NCI-H2171 (cell line): ENCODE results near the gene ZBTB12.

Experiments
- DNase-seq: peaks from one replicate; lab custom pipeline; 2025; lab: John Stamatoyannopoulos, UW

Gene ZBTB12

GRCh38 chr6:31896856-31897611, 4.9 kb downstream of the ZBTB12 start:
- DNase-seq: peak; percentile 23

DNA sequence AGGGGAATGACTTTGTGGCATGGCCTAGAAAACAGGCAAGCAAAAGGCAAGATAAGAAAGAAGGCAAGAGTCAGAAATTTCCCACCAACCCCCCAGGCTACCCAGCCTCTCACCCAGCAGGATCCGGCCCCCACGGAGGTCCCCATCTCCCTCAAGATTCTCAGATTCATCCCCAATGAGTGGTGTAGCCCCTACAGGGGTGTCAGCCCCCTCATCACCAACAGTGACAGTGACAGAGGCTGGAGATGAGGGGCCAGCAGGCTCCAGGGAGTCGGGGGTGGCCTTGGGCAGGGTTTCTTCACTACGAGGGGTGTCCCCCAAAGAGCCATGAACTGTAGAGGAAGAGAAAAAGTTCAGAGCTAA, 5.4 kb downstream of the ZBTB12 start:
- DNase-seq: no peak

DNA sequence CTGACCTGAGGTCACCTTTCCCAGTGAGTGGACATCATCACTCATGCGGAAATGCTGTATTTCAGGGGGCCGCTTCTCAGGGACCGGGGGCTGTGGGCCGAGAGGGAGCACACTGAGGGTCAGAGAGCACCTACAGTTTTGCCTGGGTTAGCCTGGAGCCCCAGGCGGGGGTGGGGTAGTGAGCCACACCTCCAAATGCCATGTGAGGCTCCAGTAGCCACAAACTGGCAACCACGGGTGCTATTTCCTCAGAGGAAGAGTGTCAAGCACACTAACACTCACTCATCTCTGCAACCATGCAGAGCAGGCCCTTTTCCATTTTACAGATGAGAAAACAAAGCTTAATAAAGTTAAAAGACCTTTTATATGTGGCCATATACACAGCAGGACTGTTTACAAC, 9.1 kb downstream of the ZBTB12 start:
- DNase-seq: no peak

DNA sequence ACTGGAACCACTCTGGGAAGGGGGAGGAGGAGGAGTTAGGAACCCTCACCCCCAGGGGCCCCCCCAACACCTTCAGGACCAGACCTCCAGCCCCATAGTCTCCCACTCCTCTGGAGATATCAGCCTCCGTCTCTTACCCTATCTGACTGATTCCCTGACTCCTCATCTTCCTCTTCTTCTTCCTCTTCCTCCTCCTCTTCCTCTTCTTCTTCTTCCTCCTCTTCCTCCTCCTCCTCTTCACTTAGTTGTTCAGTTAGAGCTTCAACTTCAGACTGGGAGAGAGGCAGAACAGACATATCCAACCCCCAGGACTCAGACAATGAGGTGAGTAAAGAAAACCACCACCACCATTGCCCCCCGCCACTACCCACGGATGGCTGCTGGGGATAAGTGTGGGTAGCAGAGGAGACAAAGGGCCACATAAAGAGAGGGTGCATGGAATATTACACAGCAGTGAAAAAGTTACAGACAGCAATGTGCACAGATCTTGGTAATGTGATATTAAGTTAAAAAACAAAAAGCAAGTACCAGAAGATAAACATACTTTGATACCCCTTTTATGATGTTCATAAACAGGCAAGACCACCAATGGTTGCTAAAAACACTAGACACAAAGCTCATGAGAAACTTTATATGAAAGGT, 12.4 kb downstream of the ZBTB12 start:
- DNase-seq: no peak

DNA sequence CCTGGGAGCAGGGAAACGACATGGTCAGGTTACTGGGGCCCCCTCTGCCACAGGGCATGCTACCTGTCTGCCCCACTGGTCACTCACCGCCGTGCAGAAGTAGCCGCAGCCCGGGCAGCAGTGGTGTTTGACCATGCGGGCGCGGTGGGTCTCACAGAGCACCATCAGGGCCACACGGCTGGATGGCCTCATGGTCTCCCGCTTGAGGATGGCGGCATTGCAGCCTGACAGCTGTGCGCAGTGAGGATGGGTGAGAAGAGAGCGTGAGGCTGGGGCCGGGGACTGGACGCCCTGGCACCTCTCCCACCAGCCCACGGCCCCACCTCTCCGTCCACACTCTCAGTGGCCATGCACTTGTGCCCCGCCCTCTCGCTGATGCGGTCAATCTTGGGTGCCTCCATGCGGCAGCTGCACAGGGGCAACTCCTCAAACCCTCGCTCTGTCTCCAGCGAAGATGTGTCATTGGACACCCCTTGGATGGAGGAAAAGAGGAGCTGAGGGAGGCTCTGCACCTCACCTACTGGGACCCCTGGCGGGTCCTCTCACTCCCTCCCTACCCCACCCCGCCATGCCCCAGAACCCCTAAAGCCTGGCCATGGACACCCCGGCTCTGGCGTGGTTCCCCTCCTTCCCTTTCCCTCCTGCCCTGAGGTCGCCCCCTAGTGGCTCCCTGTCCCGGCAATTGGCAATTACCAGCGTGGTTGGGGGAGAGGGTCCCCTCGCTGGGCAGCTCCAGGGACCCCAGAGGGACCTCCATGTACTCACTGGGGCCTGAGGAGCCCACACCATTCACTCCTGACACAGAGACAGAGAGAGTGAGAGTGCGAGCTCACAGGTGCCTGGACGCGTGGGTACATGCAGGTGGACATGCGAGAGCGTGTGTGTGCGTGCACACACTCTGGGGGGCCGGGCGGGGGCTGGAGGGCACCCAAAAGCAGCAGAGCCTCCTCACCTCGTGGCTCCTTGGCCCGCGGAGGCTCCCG, 13.3 kb downstream of the ZBTB12 start:
- no peak for DNase-seq

DNA sequence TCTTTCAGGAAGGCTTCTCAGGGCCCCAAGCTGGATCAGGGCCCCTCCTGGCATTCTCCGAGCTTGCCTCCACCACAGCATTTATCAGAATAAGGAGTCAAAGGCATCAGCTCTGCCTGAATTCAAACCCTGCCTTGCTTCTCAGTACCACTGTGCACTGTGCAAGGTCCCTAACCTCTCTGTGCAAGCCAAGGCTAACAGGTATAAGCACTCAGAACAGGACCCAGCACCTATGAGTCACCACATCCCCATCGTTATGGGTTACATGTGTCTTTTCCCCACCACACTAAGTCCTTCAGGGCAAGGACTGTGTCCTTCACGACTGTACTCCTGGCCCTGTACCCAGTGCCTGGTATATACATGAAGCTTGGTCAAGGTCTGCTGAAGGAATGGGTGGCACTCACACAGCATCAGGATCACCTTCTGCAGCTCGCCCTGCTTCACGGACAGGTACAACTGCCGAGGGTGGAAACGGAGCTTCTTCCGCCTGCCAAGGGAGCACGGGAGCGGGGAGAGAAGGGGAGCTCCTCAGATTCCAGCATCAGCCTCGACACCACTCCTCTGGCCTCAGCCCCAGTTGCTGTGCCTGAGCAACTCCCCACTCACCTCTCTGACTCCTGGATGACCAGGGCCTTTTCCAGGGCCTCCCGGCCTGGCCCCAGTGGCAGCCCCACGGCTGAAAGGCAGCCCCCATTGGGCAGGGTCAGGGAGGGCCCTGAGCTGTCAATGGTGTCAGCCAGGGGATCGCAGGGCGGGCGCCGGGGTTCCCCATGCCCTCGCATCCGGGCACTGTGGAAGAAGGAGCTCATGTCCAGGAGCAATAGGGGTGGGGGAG, 14.5 kb downstream of the ZBTB12 start:
- DNase-seq: no peak

- no peak for DNase-seq
Observed at GRCh38 chr6:31886541-31886991, 15.3 kb downstream of the ZBTB12 start.

- DNase-seq: no peak
Observed at GRCh38 chr6:31884528-31885035, 17.3 kb downstream of the ZBTB12 start.

- no peak for DNase-seq
Observed at GRCh38 chr6:31883676-31884075, 18.2 kb downstream of the ZBTB12 start.

DNA sequence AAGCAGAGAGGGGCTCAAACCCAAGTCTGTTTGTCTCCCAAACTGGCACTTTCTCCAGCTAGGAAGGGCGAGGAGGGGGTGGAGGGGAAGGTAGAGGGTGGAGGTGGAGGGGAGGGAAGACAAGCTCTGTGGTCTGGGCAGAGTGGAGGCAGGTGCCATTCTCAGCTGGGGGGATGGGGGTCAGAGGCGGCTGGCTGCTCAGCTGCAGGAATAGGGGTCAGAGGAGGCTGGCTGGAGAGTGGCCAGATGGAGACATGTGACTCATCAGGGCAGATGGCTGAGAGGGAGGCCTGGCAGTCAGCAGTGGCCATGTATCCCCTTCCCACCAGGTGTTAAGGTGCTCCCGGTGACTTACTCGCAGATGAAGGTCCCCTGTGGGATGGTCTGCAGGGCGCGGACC, 19.5 kb downstream of the ZBTB12 start:
- no peak for DNase-seq

DNA sequence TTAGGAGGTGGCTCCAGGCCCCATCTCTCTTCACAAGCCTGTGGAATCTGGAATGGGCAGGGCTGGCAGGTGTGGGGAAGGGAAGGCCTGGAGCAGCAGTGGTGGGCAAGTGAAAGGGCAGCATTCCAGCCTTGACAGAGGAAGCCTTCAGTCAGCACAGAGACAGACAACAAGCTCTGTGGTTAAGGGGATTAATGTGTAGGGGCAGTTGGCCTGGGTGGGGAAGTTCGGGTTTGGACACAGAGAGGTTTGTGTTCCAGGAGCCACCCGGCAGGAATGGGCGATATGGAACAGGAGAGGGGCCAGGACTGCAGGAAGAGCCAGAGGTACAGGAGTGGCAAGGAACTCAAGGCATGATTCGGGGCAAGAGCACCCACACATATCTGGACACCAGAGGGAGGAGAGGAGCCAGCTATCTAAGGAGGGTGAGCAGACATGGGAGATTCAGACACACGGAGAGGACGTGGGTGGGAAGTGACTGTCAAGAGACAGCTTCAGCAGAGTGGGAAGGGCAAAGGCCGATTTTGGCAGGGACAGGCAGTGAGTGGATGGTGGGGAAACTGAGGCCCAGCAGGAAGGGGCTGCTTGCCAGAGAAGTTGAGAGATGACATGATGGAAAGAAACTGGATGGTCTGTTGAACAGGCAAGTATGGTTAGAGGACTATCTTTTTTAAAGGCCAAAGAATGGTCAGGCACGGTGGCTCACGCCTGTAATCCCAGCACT, 20.6 kb downstream of the ZBTB12 start:
- no peak for DNase-seq

DNA sequence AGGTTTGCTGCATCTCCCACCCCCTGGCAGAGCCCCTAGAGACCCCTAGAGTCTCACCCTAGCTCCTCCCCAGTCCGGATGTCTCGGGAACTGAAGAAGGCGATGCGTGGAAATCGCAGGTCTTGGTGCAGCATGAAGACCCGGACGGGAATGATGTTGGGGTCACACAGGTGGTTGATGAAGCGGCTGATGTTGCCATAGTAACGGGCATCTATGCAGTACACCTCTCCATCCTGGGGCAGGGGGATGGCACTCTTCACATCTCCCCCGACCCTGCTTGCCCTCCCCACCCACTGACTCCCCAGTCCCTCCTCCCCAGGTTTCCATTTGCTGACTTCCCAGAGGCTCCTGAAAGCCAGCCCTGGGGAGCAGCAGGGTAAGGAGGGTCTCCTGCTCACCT, 21.3 kb downstream of the ZBTB12 start:
- no peak for DNase-seq

- DNase-seq: no peak
Observed at GRCh38 chr6:31879901-31880300, 22.0 kb downstream of the ZBTB12 start.

DNA sequence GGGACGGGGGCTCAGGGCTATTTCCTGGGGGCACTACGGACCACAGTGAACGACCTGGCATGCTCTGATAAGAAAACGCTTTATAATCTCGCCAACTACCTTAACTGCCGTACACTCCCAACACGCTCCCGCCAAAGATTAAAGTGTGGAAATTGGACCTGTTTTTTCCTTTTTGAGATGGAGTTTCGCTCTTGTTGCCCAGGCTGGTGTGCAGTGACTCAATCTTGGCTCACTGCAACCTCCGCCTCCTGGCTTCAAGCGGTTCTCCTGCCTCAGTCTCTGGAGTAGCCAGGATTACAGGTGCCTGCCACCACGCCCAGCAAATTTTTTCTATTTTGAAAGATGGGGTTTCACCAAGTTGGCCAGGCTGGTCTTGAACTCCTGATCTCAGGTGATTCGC, 22.7 kb downstream of the ZBTB12 start:
- DNase-seq: no peak

GRCh38 chr6:31878726-31879125, 23.2 kb downstream of the ZBTB12 start, which contains the start of gene SLC44A4:
Gene SLC44A4, minus strand, starts transcription at chr6:31878997. Its CDS starts 17 bp downstream, at chr6:31878980.
- DNase-seq: no peak

DNA sequence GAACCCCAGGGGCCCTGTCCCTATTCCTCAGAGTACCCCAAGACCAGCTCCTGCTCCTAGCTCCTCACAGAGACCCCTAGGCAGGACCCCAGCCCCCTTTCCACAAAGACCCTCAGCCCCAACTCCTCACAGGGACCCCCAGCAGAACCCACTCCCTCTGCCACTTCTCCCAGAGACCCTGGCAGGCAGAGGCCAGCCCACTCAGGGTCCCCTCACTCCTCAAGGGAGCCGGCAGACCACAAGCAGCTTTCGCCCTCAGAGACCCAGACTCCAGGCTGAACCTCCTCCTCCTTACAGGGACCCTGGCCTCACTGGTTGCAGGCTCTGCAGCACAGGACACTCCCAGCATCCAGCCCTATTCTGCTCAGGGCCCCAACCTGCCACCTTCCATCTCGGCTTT, 23.7 kb downstream of the ZBTB12 start:
- DNase-seq: no peak

DNA sequence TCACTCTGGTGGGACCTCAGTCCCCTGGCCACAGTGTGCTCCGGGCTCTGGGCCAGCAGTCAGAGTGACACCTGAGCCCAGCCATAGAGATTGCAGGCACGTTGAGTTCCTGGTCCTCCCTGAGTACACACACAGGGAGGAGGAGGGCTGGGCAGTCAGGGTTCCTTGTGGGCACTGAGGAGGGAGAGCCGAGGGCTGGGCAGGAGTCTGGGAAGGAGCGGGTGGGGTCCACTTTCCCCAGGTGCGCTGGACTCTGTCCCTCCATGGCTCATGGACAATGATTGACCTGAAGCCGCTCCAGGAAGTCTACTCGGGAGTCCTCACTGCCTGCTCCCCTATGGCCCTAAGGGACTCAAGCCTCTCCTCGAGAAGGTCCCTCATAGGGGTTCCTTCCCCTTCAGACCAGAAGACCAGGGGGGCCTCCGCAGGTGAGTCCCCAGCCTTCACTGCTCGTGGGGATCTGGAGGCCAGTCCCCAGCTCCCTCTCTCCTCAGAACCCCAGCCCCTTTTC, 24.2 kb downstream of the ZBTB12 start:
- no peak for DNase-seq

- DNase-seq: no peak
Observed at GRCh38 chr6:31877125-31877650, 24.7 kb downstream of the ZBTB12 start.

GRCh38 chr6:31876357-31876756, 25.5 kb downstream of the ZBTB12 start:
- no peak for DNase-seq

DNA sequence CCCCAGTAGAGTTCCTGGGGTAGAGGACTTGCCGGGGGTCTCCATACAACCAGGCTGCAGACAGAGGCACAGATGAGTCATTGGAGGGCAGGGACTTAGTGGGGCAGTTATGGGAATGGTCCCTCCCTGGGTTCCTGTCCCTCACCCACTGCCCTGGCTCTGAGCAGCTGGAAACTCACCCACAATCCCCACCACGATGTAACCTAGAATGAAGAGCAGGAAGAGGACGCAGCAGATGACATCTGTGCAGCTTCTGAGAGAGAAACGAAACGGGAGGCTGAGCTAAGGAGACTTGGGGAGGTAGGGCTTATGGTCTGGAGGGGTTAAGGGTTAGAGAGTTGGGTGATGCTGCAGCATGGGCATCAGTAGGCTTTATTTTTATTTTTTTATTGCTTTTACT, 26.0 kb downstream of the ZBTB12 start:
- DNase-seq: no peak
